ENCODE results near the gene CA12. TPM values are rescaled to one million over a fixed set of nuclear protein-coding genes. Genes with fewer than 3 reads are reported as not detected.

The CA12 gene
- total and polyA plus RNA-seq, 2 of the 8 experiments (the other 6 are each of a cell fraction or from before 2014, with no cell fraction given) = 4.7 to 4.9 TPM

- H4K91ac ChIP-seq (replicated peaks; ENCODE audit: insufficient read length, low read length) = no peak overlapping the region
- no peak overlapping the region for H3K23ac ChIP-seq (ENCODE audit: insufficient read length)
- H3K18ac ChIP-seq (ENCODE audit: extremely low read depth, low read length) = no peak overlapping the region
- TF ChIP-seq SRF (IDR thresholded peaks at IDR 0.05; ENCODE audit: low read depth, low read length) (no peak), BRCA1 (IDR thresholded peaks at IDR 0.05; ENCODE audit: low read depth, low read length) (no peak), RBBP5 (IDR thresholded peaks at IDR 0.05; ENCODE audit: borderline replicate concordance, low read depth, low read length) (no peak), TEAD4 (IDR thresholded peaks at IDR 0.05; ENCODE audit: low read depth, low read length) (no peak), SP1 (IDR thresholded peaks at IDR 0.05; ENCODE audit: low read depth, low read length) (no peak), CBX5 (IDR thresholded peaks at IDR 0.05; ENCODE audit: low read depth, low read length) (no peak), CHD2 (IDR thresholded peaks at IDR 0.05; ENCODE audit: low read length) (no peak), MAX (IDR thresholded peaks at IDR 0.05) (no peak), EGR1 (IDR thresholded peaks at IDR 0.05; ENCODE audit: borderline replicate concordance, low read depth, low read length) (no peak), ATF2 (IDR thresholded peaks at IDR 0.05; ENCODE audit: low read length) (no peak)
- ChIA-PET POLR2A (ENCODE audit: partially characterized antibody) (interaction anchor here (1.1 to 1.5 kb wide), 2 partner anchors 13 to 17 kb away, joined by 3 to 5 read pairs; no protein-coding TSS in a partner anchor), CTCF (ENCODE audit: partially characterized antibody) (interaction anchor here (0.6 to 1.9 kb wide), 7 partner anchors 10 to 219 kb away, joined by 3 to 8 read pairs (median 4); no protein-coding TSS in a partner anchor)
- FAIRE-seq (no peak), DNase-seq (ENCODE audit: low read depth in 1 of 2, low spot score in 2 of 2) (no peak)
- H3K79me1 ChIP-seq (ENCODE audit: low read depth, low read length) = no peaks in the 10 kb centered on the region
- H3K56ac ChIP-seq (replicated peaks; ENCODE audit: insufficient read length, low read depth, low read length) = no peak overlapping the region
- no peak overlapping the region for H2BK20ac ChIP-seq (ENCODE audit: low read length)
- WGBS, 2 experiments (ENCODE audit: extremely low coverage in 1 of 2, insufficient coverage in 1 of 2, insufficient read length in 1 of 2, insufficient replicate concordance in 2 of 2, low coverage in 1 of 2, low lambda C conversion rate in 2 of 2, missing lambda C conversion rate in 1 of 2) = 81% methylated on average over 7 of the region's 7 CpGs; no CpG with 5 or more reads in 1 of the 2 experiments
- no peak overlapping the region for H3K4me3 ChIP-seq (ENCODE audit: extremely low read depth in 1 of 4, insufficient read depth in 2 of 4, low read depth in 3 of 4, low read length in 4 of 4)
- no peaks in the 10 kb centered on the region for H3K9me3 ChIP-seq (ENCODE audit: insufficient read depth in 2 of 2, low read depth in 1 of 2, low read length in 1 of 2)
- H3K79me2 ChIP-seq (ENCODE audit: control insufficient read depth in 1 of 2, insufficient read depth in 2 of 2, low read length in 2 of 2) = no peaks in the 10 kb centered on the region
- no peaks in the 10 kb centered on the region for H3K36me3 ChIP-seq (ENCODE audit: control insufficient read depth in 2 of 4, insufficient read depth in 4 of 4, low read length in 3 of 4)
- no peak overlapping the region for H2AFZ ChIP-seq (ENCODE audit: low read length)
- no peak overlapping the region for H4K5ac ChIP-seq (ENCODE audit: insufficient read length, low read depth, low read length)
- H4K20me1 ChIP-seq (replicated peaks in 1 of 2; ENCODE audit: control insufficient read depth in 1 of 2, insufficient read depth in 2 of 2, low read length in 2 of 2) = no peaks in the 10 kb centered on the region
- H2BK12ac ChIP-seq (ENCODE audit: low read depth, low read length) = peak overlapping the region; percentile 62; the same call in 1 of the 2 replicates
- 0 out of 2 replicates have a peak overlapping the region, but pooled peaks have one; percentile 7 for H2BK5ac ChIP-seq (ENCODE audit: low read depth, low read length)
- H4K8ac ChIP-seq (ENCODE audit: extremely low read depth, insufficient read depth, low read length) = no peak overlapping the region; the same call in 1 of the 2 replicates
- H3K4me2 ChIP-seq (ENCODE audit: insufficient read depth in 1 of 2, low read depth in 2 of 2, low read length in 2 of 2) = no peak overlapping the region
- H3K9ac ChIP-seq (replicated peaks in 1 of 4; ENCODE audit: extremely low read depth in 1 of 4, low read depth in 3 of 4, low read length in 3 of 4) = no peak overlapping the region; a peak in 1 of 7 replicates
- peak overlapping the region; percentile 53 for H2BK15ac ChIP-seq (ENCODE audit: low read length)
- H2AK5ac ChIP-seq (ENCODE audit: low read depth, low read length) = no peak overlapping the region
- no peak overlapping the region for H3K4ac ChIP-seq (replicated peaks; ENCODE audit: insufficient read length, low read depth, low read length)
- H2BK120ac ChIP-seq (replicated peaks; ENCODE audit: low read depth, low read length) = no peak overlapping the region
- H3K27ac ChIP-seq (ENCODE audit: low read depth, low read length) = no peak overlapping the region
- no peak overlapping the region for H3K14ac ChIP-seq (ENCODE audit: insufficient read length)
- H3K23me2 ChIP-seq (ENCODE audit: low read depth, low read length) = peaks cover 10% of the 10 kb centered on the region; the same call in 1 of the 2 replicates
- H3K27me3 ChIP-seq (replicated peaks in 1 of 4; ENCODE audit: control insufficient read depth in 3 of 4, extremely low read depth in 1 of 4, insufficient read depth in 3 of 4, low read length in 3 of 4) = peaks cover 0 to 27% (median 18%) of the 10 kb centered on the region in 4 experiments; a peak in 6 of 7 replicates
- H3K4me1 ChIP-seq (replicated peaks in 1 of 4; ENCODE audit: control insufficient read depth in 3 of 4, insufficient read depth in 4 of 4, low read length in 3 of 4) = peaks cover 4 to 20% (median 5%) of the 10 kb centered on the region in 4 experiments; a peak in 6 of 7 replicates
Observed at GRCh38 chr15:63378946-63379345, 2.7 kb downstream of the CA12 start.
